Motor neuron (in vitro differentiated cells): Measurements from ENCODE around the gene CAMTA1. TPM values are rescaled to one million over a fixed set of nuclear protein-coding genes. Genes with fewer than 3 reads are reported as not detected.

ENCODE experiments used
- ATAC-seq, 8 experiments: fragments of 200-7000 bp; cut with Tn5 transposase; replicated peaks in 6 of 8; 2 replicates each; pipeline ENCODE4 v1.8.0; 2021; ENCODE audit warnings: mild to moderate bottlenecking in 8 of 8, moderate library complexity in 8 of 8
- H3K27ac ChIP-seq, 2 donors: fragments of 250-450 bp; sonication (Bioruptor Pico); 2 replicates each; pipeline ENCODE4 v1.9.0; 2021; ENCODE audit warnings: antibody characterized with exemption in 2 of 2, mild to moderate bottlenecking in 2 of 2, moderate library complexity in 1 of 2
- H3K4me1 ChIP-seq, 2 donors: fragments of 250-450 bp; sonication (Bioruptor Pico); replicated peaks in 1 of 2; 2 replicates each; pipeline ENCODE4 v1.6.1; 2021; ENCODE audit warnings: antibody characterized with exemption in 2 of 2, mild to moderate bottlenecking in 2 of 2, moderate library complexity in 1 of 2
- H3K4me3 ChIP-seq, 5 donors: fragments of 250-450 bp; sonication (Bioruptor Pico); 2 replicates each; pipeline ENCODE4 v1.9.0; 2021; ENCODE audit warnings: antibody characterized with exemption in 5 of 5, mild to moderate bottlenecking in 5 of 5, moderate library complexity in 4 of 5
- WGBS, 10 experiments: fragments of 450-650 bp; shearing (Covaris generic); methylation state at CpG; one replicate each; pipeline ENCODE4 v1.0.0; 2022; 5-methylcytosine and 5-hydroxymethylcytosine counted together
- in situ Hi-C, 9 experiments: fragments of 400-800 bp; cut with MboI; loops; one replicate each; pipeline ENCODE4 v1.15.0; 2021; ENCODE audit warnings: low sequenced_read_pairs in 9 of 9, low pct_unique_long_range_greater_than_20kb in 2 of 9; ENCODE audit not compliant: unreplicated experiment in 9 of 9
- total RNA-seq, 8 experiments: library from RNA; unstranded; fragments of 300-600 nt; gene quantifications; 2 replicates each; pipeline versions ENCODE4 v1.2.3 to v1.2.4, GENCODE V29; 2022

The CAMTA1 gene
- total RNA-seq, 8 experiments from 2014 or later = 38.5 to 145 (median 77.6) TPM

GRCh38 chr1:7281821-7282220, 496.6 kb downstream of the CAMTA1 start:
- peaks cover 8 to 23% of the 10 kb centered on the region in 2 donors for H3K4me1 ChIP-seq
- peak in 1 of 8 experiments; percentile 79 for ATAC-seq
- in situ Hi-C loops = loop anchor here in 1 of 9 experiments (25.0 kb wide), 1 partner anchor 105 kb away; no protein-coding TSS in a partner anchor
- no peak overlapping the region for H3K27ac ChIP-seq
- H3K4me3 ChIP-seq = no peak overlapping the region
- 23 to 100% (median 78%) methylated on average over 2 to 5 of the region's 5 CpGs; no CpG with 5 or more reads in 1 of the 10 experiments for WGBS, 10 experiments

DNA sequence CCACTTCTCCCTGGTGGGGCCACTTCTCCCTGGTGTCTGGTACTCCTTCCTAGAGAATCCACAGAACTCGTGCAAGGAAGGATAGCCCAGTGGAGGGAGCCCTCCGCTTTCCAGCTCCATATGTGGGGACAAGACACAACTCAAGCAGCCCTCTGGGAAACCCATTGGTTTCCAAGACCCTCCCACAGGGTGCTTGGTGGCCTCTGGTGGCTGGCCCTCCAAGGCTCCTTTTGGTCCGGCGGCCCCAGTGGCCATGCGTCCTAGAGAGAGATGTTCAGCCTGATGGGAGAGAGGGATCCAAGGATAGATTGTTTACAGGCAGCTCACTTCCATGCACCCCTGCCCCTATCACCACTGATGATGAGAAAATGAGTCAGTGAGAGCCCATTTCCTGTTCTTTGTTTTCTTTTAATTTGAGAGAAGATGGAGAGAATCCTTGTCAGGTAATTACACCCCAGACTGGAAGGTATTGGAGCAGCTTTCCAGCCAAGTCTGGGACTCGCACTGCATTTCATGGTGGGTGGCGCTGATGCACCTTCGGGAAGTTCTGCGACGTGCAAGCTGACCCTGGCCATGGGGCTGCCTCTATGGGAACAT, 499.7 kb downstream of the CAMTA1 start:
- H3K27ac ChIP-seq = no peak overlapping the region
- no peak for ATAC-seq
- peaks cover 8 to 15% of the 10 kb centered on the region in 2 donors for H3K4me1 ChIP-seq
- WGBS, 10 experiments = 50 to 100% (median 90%) methylated on average over 2 to 10 of the region's 10 CpGs; no CpG with 5 or more reads in 2 of the 10 experiments
- in situ Hi-C loops = loop anchor here in 1 of 9 experiments (25.0 kb wide), 1 partner anchor 102 kb away; no protein-coding TSS in a partner anchor
- no peak overlapping the region for H3K4me3 ChIP-seq

DNA sequence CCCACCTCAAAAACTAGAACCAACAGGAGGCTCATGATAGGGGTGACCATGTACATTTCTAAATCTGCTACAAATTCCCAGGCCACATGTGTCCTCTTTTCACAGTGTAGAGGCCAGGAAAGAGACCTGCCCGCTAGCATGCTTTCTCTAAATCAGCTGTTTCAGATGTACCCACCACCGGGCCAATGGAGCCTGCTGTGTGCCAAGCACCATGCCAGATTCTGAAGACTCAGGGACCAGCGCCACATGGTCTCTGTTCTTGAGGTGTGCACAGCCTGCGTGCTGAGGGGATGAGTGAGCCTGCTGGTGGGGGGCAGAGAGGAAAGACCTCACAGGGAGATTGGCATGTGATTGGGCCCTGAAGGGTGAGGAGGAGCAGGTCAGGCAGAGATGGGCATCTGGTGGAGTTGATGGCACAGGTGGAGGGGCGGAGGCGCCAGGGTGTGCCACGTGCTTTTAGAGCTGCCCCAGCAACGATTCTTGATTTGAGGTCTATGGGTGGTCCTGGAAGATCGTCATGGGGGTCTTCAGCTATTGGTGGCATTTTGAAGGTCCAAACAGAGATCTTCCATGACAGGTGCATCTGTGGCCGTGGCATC, 500.7 kb downstream of the CAMTA1 start:
- Histone ChIP-seq H3K4me1 (peaks cover 0 to 10% of the 10 kb centered on the region in 2 donors), H3K4me3 (no peak overlapping the region), H3K27ac (no peak overlapping the region)
- 71 to 96% (median 80%) methylated on average over 2 to 8 of the region's 10 CpGs; no CpG with 5 or more reads in 3 of the 10 experiments for WGBS, 10 experiments
- ATAC-seq = no peak
- in situ Hi-C loops = loop anchor here in 1 of 9 experiments (25.0 kb wide), 1 partner anchor 101 kb away; no protein-coding TSS in a partner anchor

DNA sequence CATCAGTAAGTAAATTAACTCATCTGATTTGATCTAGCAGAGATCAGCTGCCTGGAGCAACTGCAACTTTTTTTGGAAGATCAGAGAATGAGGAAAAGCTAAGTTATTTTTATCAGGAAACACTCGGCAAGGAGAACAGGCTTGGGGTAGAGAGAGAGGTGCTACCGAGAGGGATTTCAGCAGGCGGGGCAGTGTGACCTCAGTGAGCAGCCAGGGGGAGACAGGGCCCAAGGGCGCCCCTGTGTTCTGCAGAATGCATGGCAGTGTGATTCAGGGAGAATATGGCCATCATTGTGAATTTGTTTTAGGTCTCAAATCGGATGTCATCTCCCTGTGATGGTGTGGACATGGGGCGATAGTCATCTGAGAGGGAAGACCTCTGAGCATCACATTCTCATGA, 501.8 kb downstream of the CAMTA1 start:
- H3K27ac ChIP-seq = no peak overlapping the region
- peaks cover 4 to 10% of the 10 kb centered on the region in 2 donors for H3K4me1 ChIP-seq
- no peak for ATAC-seq
- in situ Hi-C loops = loop anchor here in 1 of 9 experiments (25.0 kb wide), 1 partner anchor 100 kb away; no protein-coding TSS in a partner anchor
- no peak overlapping the region for H3K4me3 ChIP-seq
- 30 to 100% (median 80%) methylated on average over 1 to 6 of the region's 6 CpGs; no CpG with 5 or more reads in 2 of the 10 experiments for WGBS, 10 experiments

DNA sequence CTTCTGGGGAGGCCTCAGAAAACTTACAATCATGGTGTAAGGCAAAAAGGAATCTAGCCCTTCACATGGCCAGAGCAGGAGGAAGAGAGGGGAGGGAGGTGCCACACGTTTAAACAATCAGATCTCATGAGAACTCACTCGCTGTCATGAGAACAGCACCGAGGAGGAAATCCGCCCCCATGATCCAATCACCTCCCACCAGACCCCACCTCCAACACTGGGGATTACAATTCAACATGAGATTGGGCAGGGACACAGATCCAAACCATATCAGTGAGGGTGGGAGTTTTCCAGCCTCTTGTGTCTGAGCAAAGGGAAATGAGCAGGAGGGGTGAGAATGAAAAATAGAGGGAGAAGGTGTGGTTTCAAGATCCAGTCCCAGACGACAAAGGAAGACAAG, 503.7 kb downstream of the CAMTA1 start:
- Histone ChIP-seq H3K4me3 (no peak overlapping the region), H3K27ac (no peak overlapping the region), H3K4me1 (peaks cover 16 to 30% of the 10 kb centered on the region in 2 donors)
- no peak for ATAC-seq
- 7 to 78% (median 56%) methylated on average over 2 to 5 of the region's 5 CpGs; no CpG with 5 or more reads in 2 of the 10 experiments for WGBS, 10 experiments
- in situ Hi-C loops = loop anchor here in 1 of 9 experiments (25.0 kb wide), 1 partner anchor 98 kb away; no protein-coding TSS in a partner anchor

- H3K4me1 ChIP-seq = peaks cover 23 to 37% of the 10 kb centered on the region in 2 donors
- ATAC-seq = no peak
- H3K4me3 ChIP-seq = no peak overlapping the region
- in situ Hi-C loops = loop anchor here in 1 of 9 experiments (25.0 kb wide), 1 partner anchor 98 kb away; no protein-coding TSS in a partner anchor
- H3K27ac ChIP-seq = no peak overlapping the region
- 58 to 100% (median 93%) methylated on average over 1 to 2 of the region's 2 CpGs; no CpG with 5 or more reads in 3 of the 10 experiments for WGBS, 10 experiments
Measured at GRCh38 chr1:7289694-7290093, 504.4 kb downstream of the CAMTA1 start.

GRCh38 chr1:7290971-7291970, 506.0 kb downstream of the CAMTA1 start:
- Histone ChIP-seq H3K27ac (no peak overlapping the region), H3K4me1 (peaks cover 25 to 38% of the 10 kb centered on the region in 2 donors), H3K4me3 (no peak overlapping the region)
- ATAC-seq = peak in 1 of 8 experiments; percentile 25
- WGBS, 10 experiments = 0 to 100% (median 84%) methylated on average over 1 to 13 of the region's 14 CpGs; no CpG with 5 or more reads in 1 of the 10 experiments
- in situ Hi-C loops = loop anchor here in 1 of 9 experiments (25.0 kb wide), 1 partner anchor 96 kb away; no protein-coding TSS in a partner anchor

GRCh38 chr1:7292036-7292681, 506.9 kb downstream of the CAMTA1 start:
- ATAC-seq = peak in 1 of 8 experiments; percentile 17
- Histone ChIP-seq H3K27ac (no peak overlapping the region), H3K4me1 (peaks cover 25 to 38% of the 10 kb centered on the region in 2 donors), H3K4me3 (no peak overlapping the region)
- in situ Hi-C loops = loop anchor here in 1 of 9 experiments (25.0 kb wide), 1 partner anchor 95 kb away; no protein-coding TSS in a partner anchor
- WGBS, 10 experiments = 26 to 89% (median 73%) methylated on average over 1 to 10 of the region's 10 CpGs; no CpG with 5 or more reads in 1 of the 10 experiments

GRCh38 chr1:7292714-7293419, 507.6 kb downstream of the CAMTA1 start:
- 36 to 96% (median 85%) methylated on average over 1 to 14 of the region's 17 CpGs for WGBS, 10 experiments
- Histone ChIP-seq H3K27ac (no peak overlapping the region), H3K4me1 (peaks cover 25 to 38% of the 10 kb centered on the region in 2 donors), H3K4me3 (no peak overlapping the region)
- in situ Hi-C loops = loop anchor here in 1 of 9 experiments (25.0 kb wide), 1 partner anchor 94 kb away; no protein-coding TSS in a partner anchor
- ATAC-seq = peak in 5 of 8 experiments; percentile 13 to 49 (median 26)

DNA sequence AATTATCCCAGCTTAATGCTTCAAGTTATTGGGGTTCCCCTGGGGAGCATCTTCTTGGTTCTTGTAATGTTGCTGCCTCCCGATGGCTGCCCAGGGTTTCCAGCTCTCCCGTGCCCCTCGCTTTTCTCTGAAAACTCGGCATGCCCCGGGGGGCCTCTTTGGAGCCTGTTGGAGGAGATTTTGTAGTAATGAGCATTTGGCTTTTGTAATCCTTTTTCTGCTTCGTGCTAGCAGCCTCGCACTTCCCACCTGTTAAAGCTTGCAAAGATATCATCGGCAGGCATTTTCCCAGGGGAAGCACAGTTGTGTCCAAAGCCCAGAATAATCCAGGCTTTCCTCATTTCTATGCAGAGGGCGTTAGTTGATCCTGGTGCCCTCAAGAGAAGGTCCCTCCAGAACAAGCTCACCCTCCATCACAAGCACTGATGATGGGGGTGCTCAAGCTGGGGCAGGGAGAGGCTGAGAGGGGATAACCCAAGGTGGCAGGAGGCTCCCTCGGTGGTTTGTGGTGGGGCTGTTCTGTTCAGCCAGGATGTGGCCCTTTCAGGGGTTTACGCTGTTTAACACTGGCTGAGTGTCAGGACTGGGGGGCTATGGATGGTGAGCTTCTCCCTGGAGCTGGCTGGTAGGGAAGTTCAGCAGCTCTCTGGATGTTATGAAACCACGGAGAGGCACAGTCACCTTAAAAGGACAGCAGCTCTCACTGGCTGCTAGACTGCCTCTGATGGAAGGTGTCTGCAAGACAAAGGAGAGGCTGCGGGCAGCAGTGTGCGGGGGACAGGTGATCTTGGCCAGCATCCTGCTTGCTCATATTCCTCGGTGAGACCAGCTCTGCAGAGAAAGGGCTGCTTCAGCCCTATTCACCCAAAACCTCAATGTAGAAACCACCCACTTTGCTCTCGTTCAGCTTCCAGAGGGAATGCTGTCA, 508.7 kb downstream of the CAMTA1 start:
- peak in 5 of 8 experiments; percentile 16 to 58 (median 50) for ATAC-seq
- H3K27ac ChIP-seq = peak overlapping the region in 1 of 2 donors; percentile 42
- peaks cover 25 to 39% of the 10 kb centered on the region in 2 donors for H3K4me1 ChIP-seq
- in situ Hi-C loops = loop anchor here in 1 of 9 experiments (25.0 kb wide), 1 partner anchor 93 kb away; no protein-coding TSS in a partner anchor
- H3K4me3 ChIP-seq = no peak overlapping the region
- WGBS, 10 experiments = 57 to 100% (median 73%) methylated on average over 2 to 14 of the region's 16 CpGs; no CpG with 5 or more reads in 2 of the 10 experiments
